ENCODE results near the gene BAIAP2. TPM values are rescaled to one million over a fixed set of nuclear protein-coding genes. Genes with fewer than 3 reads are reported as not detected.

BAIAP2 gene, protein sequence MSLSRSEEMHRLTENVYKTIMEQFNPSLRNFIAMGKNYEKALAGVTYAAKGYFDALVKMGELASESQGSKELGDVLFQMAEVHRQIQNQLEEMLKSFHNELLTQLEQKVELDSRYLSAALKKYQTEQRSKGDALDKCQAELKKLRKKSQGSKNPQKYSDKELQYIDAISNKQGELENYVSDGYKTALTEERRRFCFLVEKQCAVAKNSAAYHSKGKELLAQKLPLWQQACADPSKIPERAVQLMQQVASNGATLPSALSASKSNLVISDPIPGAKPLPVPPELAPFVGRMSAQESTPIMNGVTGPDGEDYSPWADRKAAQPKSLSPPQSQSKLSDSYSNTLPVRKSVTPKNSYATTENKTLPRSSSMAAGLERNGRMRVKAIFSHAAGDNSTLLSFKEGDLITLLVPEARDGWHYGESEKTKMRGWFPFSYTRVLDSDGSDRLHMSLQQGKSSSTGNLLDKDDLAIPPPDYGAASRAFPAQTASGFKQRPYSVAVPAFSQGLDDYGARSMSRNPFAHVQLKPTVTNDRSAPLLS
- 119 TPM for total RNA-seq
- long read RNA-seq, transcript BAIAP2-201 (14 exons, 1,939 nt): minor isoform, 5 of 127 reads
- long read RNA-seq, transcript BAIAP2-205 (15 exons, 2,129 nt): major isoform, 10 of 127 reads
- long read RNA-seq, partial matches to known transcripts: 57 of 127 reads
- long read RNA-seq, other reads (novel, unspliced or antisense): 50 of 127 reads

DNA sequence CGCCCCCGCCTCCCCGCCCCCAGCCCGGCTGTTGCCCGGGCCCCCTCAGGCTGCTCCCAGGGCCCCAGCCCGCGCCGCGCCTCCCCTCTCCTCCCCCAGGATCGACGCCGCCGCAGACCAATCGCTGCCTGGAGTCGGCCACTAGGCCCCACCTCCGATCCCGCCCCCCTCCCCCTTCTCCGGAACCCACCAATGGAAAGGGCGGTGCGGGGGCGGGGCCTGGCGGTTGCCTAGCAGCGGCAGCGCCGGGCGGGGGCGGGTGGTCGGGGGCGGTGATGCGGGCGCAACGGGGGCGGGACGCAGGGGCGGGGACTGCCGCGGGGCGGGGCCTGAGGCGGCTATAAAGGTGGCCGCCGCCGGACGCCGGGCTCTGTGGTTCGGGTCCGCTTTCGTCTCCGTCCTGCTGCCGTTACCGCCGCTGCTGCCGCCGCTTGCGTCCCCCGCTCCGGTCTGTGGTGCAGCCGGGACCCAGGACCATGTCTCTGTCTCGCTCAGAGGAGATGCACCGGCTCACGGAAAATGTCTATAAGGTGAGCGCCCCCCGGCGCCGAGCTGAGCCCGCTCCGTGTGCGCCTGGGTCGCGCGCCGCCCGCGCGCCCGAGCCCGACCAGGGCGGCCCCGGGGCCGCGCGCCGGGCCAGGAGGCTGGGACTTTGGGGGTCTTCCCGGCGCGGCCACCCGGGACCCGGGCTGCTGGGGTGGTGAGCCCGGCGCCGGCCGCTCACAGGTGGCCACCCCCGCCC lies at the start of gene BAIAP2:
Gene BAIAP2 (plus strand): TSS at position 373 of the 742 bp plus-strand sequence. CDS start 104 bp downstream, at position 477.
- H3K4me3 ChIP-seq: peak within 1 kb of the TSS; percentile 62
- H3K4me1 ChIP-seq: peaks cover 77% of the 10 kb centered on the region
- intact Hi-C loops (cut with DNase I): no loop called here
- ATAC-seq (peak; percentile 71 to 84), DNase-seq (peak; percentile 97)
- H3K9me3 ChIP-seq: no peaks in the 10 kb centered on the region
- TF ChIP-seq, protein P1, sequence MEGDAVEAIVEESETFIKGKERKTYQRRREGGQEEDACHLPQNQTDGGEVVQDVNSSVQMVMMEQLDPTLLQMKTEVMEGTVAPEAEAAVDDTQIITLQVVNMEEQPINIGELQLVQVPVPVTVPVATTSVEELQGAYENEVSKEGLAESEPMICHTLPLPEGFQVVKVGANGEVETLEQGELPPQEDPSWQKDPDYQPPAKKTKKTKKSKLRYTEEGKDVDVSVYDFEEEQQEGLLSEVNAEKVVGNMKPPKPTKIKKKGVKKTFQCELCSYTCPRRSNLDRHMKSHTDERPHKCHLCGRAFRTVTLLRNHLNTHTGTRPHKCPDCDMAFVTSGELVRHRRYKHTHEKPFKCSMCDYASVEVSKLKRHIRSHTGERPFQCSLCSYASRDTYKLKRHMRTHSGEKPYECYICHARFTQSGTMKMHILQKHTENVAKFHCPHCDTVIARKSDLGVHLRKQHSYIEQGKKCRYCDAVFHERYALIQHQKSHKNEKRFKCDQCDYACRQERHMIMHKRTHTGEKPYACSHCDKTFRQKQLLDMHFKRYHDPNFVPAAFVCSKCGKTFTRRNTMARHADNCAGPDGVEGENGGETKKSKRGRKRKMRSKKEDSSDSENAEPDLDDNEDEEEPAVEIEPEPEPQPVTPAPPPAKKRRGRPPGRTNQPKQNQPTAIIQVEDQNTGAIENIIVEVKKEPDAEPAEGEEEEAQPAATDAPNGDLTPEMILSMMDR (IDR thresholded peaks at IDR 0.05): no peak
- peak within 1 kb of the TSS; percentile 71 for H3K27ac ChIP-seq
- peaks cover 11% of the 10 kb centered on the region for H3K36me3 ChIP-seq
- H3K27me3 ChIP-seq (ENCODE audit: low read depth): no peaks in the 10 kb centered on the region

DNA sequence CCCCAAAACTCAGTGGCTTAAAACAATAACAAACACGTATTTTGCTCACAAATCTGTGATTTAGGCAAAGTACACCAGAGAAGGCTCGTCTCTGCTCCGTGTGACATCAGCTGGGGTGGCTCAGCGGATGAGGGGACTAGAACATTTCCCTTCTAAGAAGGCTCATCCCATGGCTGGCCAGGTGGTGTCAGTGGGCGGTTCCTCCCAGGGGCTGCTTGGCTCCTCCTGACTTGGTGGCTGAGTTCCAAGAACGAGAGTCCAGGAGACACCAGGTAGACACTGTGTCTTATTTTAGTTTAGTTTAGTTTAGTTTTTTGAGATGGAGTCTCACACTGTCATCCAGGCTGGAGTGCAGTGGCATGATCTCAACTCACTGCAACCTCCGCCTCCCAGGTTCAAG lies 48.9 kb upstream of the BAIAP2 start:
- Histone ChIP-seq H3K27ac (no peak overlapping the region), H3K4me1 (peaks cover 24% of the 10 kb centered on the region), H3K9me3 (no peaks in the 10 kb centered on the region), H3K27me3 (ENCODE audit: low read depth) (peaks cover 9% of the 10 kb centered on the region), H3K4me3 (no peak overlapping the region), H3K36me3 (no peaks in the 10 kb centered on the region)
- DNase-seq (no peak), ATAC-seq (no peak)
- TF ChIP-seq, protein P1 (IDR thresholded peaks at IDR 0.05): no peak
- intact Hi-C loops (cut with DNase I): no loop called here

DNA sequence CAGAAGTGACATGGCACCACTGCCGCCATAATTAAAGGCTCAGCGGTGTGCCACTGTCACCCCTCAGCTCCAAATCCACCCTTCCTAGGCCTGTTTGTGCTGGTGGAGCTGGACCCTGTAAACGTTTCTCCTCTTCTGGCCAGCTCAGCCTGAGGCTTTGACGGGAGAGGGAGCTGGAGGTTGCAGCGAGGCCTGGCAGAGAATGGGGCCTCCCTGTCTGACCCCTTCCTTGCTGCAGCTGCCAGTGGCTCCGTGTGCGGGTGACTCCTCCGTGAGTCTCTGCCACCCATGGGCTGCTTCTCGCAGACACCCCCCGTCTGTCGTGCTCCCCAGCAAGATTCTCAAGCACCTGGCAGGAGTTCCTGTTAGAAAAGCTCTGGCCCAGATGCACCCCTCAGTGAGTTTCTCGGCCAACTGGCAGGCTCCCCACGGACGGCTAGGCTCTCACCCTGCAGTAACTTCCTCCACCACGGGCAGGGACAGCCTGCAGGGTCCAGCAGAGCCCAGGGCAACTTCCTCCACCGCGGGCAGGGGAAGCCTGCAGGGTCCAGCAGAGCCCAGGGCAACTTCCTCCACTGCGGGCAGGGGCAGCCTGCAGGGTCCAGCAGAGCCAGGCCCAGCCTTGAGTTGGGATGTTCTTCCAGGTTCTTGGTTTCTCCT lies 48.0 kb upstream of the BAIAP2 start:
- Histone ChIP-seq H3K9me3 (no peaks in the 10 kb centered on the region), H3K36me3 (no peaks in the 10 kb centered on the region), H3K27ac (no peak overlapping the region), H3K4me1 (peaks cover 23% of the 10 kb centered on the region), H3K4me3 (no peak overlapping the region), H3K27me3 (ENCODE audit: low read depth) (peaks cover 1% of the 10 kb centered on the region)
- ATAC-seq (peak in 1 of 2 donors; percentile 56), DNase-seq (peak; percentile 66)
- TF ChIP-seq, protein P1 (IDR thresholded peaks at IDR 0.05): no peak
- intact Hi-C loops (cut with DNase I): no loop called here

DNA sequence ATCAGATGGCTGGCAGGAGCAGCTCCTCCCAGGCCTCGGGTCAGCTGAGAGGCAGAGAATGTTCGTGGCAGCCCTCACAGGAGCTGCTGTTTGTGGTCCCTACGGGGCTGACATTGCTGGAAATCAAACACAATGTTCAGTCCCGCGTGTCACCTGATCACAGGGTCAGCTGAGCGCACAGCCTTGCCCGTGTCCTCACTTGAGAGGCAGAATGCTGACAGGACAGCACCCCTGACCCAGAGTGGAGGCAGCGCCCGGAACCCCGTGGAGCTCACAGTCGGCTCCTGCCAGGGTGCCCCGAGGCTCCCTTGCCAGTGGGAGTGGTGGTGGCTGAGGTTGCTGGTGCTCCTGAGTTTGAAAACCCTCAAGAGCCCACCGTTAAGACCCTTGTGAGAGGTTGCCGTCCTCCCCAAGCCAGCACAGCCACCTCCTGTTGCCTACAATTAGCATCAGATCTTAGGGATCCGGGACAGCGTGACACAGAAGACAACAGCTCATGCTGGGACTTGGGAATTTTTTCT lies 47.0 kb upstream of the BAIAP2 start:
- ATAC-seq (no peak), DNase-seq (no peak)
- intact Hi-C loops (cut with DNase I): no loop called here
- Histone ChIP-seq H3K27ac (no peak overlapping the region), H3K4me1 (peaks cover 28% of the 10 kb centered on the region), H3K4me3 (no peak overlapping the region), H3K36me3 (no peaks in the 10 kb centered on the region), H3K27me3 (ENCODE audit: low read depth) (no peaks in the 10 kb centered on the region), H3K9me3 (no peaks in the 10 kb centered on the region)
- TF ChIP-seq, protein P1 (IDR thresholded peaks at IDR 0.05): no peak

DNA sequence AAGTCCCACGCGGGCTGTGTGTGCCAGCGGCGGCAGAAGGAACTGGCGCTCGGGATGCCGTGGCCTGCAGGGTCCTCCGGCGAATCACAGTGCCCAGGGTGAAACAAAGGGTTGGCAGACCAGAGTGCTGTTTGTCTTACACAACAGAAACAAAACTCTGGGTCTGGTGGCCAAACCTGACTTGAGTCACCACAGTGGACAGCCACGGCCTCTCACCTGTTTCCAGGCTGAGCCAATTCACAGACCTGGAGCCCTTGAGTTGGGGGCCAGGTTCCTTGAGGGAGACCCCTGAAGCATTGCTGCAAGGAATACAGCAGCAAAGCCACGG lies 45.4 kb upstream of the BAIAP2 start:
- Histone ChIP-seq H3K4me1 (peaks cover 41% of the 10 kb centered on the region), H3K36me3 (no peaks in the 10 kb centered on the region), H3K4me3 (peak overlapping the region; percentile 25), H3K9me3 (no peaks in the 10 kb centered on the region), H3K27me3 (ENCODE audit: low read depth) (no peaks in the 10 kb centered on the region), H3K27ac (no peak overlapping the region)
- ATAC-seq: no peak
- intact Hi-C loops (cut with DNase I): no loop called here
- TF ChIP-seq, protein P1 (IDR thresholded peaks at IDR 0.05): no peak
- DNase-seq: no peak

All from lower lobe of right lung (tissue), 2 donors.